Activated CD8-positive, alpha-beta memory T cell treated with anti-CD3 and anti-CD28 coated beads for 36 hours (primary cell): ENCODE measurements around the gene CNP. TPM values are rescaled to one million over a fixed set of nuclear protein-coding genes. Genes with fewer than 3 reads are reported as not detected.
"Not testable (repeated sequence)": the region's sequence is repeated elsewhere in the genome, so short reads cannot be mapped to it uniquely, and the experiment has no call there.

Experiments used
- CTCF ChIA-PET: fragments of 350-600 bp; sonication (Branson Sonifier 250); formaldehyde crosslinking; loops from one replicate; lab custom pipeline; 2021; ENCODE audit warnings: antibody characterized with exemption; lab: Charles Lee
- POLR2A ChIA-PET: fragments of 350-600 bp; sonication (Branson Sonifier 250); formaldehyde crosslinking; loops from one replicate; lab custom pipeline; 2021; ENCODE audit warnings: antibody characterized with exemption; lab: Charles Lee
- total RNA-seq, 2 experiments: library from RNA; stranded (reverse); gene quantifications; one replicate each; pipeline ENCODE4 v1.2.3, GENCODE V29; 2021

The CNP gene
- total RNA-seq, 2 experiments from 2014 or later, result 66.8 to 67.6 TPM

- CTCF ChIA-PET, POLR2A ChIA-PET: not testable (repeated sequence)
Observed at GRCh38 chr17:42013740-42014139, 47.1 kb downstream of the CNP start.

DNA sequence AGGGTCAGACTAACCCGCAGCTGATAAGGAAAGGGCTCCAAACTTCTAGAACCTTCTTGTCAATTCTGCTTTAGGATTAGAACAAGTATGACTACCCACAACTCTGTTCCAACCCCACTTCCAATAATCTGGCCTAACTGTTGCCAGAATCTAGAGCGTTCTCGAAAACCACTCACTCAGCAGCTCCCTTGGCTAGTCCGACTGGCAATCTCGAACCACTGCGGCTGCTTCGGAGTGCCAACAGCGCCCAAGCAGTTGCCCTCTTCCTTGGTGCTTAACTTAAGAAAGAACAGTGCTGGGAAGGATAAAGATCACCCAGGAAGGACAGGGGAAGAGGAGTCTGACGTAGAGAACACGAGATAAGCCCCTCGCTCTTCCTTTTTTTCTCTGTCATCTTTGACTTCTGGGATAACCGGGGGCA lies 49.8 kb downstream of the CNP start:
- ChIA-PET CTCF (interaction anchor here (0.6 to 2.3 kb wide), 11 partner anchors 9 to 232 kb away, joined by 3 to 12 read pairs (median 3); partner anchors contain the start of genes ACLY, CNP and DHX58), POLR2A (interaction anchor here (0.9 to 2.1 kb wide), 5 partner anchors 10 to 92 kb away, joined by 3 to 12 read pairs (median 7); partner anchors contain the start of gene CNP)

GRCh38 chr17:42016941-42017865 lies 50.6 kb downstream of the CNP start, which contains the start of gene DNAJC7:
DNAJC7 (minus strand) TSS chr17:42017439; CDS start chr17:42017416, 23 bp downstream.
- POLR2A ChIA-PET, result interaction anchor here (0.6 to 2.1 kb wide), 10 partner anchors 9 to 1877 kb away, joined by 3 to 12 read pairs (median 4); partner anchors contain the start of genes CASC3, CNP and DHX58
- CTCF ChIA-PET, result interaction anchor here (0.6 to 5.5 kb wide), 7 partner anchors 53 to 349 kb away, joined by 3 to 29 read pairs (median 6); partner anchors contain the start of gene DHX58

DNA sequence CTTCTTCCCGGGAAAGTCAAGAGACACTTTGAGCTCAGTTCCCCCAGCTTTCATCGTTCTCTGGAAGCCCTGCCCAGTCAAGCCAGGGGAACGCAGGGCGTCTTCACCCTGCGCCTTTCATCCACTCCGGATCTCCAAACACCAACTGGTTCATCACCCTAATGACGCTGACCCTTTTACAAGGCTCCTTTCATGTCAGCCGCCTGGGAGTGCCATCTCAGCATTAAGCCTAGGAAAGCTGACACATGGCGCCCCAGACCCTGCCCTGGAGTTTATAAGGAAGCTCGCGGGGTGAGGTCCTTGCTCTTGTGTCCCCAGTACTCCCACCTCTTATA lies 51.2 kb downstream of the CNP start:
- ChIA-PET POLR2A (interaction anchor here (0.6 to 2.1 kb wide), 7 partner anchors 32 to 1877 kb away, joined by 3 to 12 read pairs (median 4); partner anchors contain the start of genes CASC3, CNP and DHX58), CTCF (interaction anchor here (0.9 to 5.5 kb wide), 8 partner anchors 9 to 164 kb away, joined by 3 to 29 read pairs (median 6); partner anchors contain the start of gene DHX58)

GRCh38 chr17:42018339-42018738 lies 51.7 kb downstream of the CNP start:
- ChIA-PET CTCF (interaction anchor here (0.9 to 5.5 kb wide), 8 partner anchors 9 to 164 kb away, joined by 3 to 29 read pairs (median 5); partner anchors contain the start of gene DHX58), POLR2A (interaction anchor here (1.0 to 2.1 kb wide), 3 partner anchors 51 to 102 kb away, joined by 4 to 12 read pairs (median 6); partner anchors contain the start of genes CNP and DHX58)

DNA sequence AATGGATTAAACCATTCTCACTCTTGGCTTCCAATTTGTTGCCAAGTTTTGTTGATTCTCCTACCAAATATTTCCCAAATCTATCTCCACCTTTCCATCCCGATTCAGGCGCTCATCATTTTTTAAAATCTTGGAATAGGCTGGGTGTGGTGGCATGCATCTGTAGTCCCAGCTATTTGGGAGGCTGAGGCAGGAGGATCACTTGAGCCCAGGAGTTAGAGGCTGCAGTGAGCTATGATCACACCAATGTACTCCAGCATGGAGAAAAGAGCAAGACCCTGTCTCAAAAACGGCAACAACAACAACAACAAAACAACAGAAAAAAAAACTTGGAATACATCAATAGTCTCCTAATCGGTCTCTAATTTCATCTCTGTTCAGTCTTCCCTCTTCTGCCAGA lies 52.4 kb downstream of the CNP start:
- ChIA-PET POLR2A (no interaction called here), CTCF (interaction anchor here (0.9 to 5.5 kb wide), 9 partner anchors 8 to 165 kb away, joined by 3 to 29 read pairs (median 4); partner anchors contain the start of gene DHX58)

- POLR2A ChIA-PET, result interaction anchor here (1.0 kb wide), 2 partner anchors 94 to 101 kb away, joined by 3 to 5 read pairs; no protein-coding TSS in a partner anchor
- CTCF ChIA-PET, result interaction anchor here (0.6 to 5.5 kb wide), 15 partner anchors 11 to 164 kb away, joined by 3 to 29 read pairs (median 4); partner anchors contain the start of genes DHX58, KAT2A and ZNF385C
Observed at GRCh38 chr17:42019509-42020404, 53.2 kb downstream of the CNP start, which contains the start of gene NKIRAS2. NKIRAS2 (plus strand) TSS chr17:42020090; CDS start chr17:42021578, 1,488 bp downstream.

GRCh38 chr17:42020845-42021244 lies 54.2 kb downstream of the CNP start:
- POLR2A ChIA-PET, result interaction anchor here (1.0 to 1.2 kb wide), 2 partner anchors 55 to 93 kb away, joined by 4 to 5 read pairs; no protein-coding TSS in a partner anchor
- CTCF ChIA-PET, result interaction anchor here (1.2 to 5.5 kb wide), 10 partner anchors 10 to 163 kb away, joined by 3 to 29 read pairs (median 5); partner anchors contain the start of genes DHX58 and KAT2A

DNA sequence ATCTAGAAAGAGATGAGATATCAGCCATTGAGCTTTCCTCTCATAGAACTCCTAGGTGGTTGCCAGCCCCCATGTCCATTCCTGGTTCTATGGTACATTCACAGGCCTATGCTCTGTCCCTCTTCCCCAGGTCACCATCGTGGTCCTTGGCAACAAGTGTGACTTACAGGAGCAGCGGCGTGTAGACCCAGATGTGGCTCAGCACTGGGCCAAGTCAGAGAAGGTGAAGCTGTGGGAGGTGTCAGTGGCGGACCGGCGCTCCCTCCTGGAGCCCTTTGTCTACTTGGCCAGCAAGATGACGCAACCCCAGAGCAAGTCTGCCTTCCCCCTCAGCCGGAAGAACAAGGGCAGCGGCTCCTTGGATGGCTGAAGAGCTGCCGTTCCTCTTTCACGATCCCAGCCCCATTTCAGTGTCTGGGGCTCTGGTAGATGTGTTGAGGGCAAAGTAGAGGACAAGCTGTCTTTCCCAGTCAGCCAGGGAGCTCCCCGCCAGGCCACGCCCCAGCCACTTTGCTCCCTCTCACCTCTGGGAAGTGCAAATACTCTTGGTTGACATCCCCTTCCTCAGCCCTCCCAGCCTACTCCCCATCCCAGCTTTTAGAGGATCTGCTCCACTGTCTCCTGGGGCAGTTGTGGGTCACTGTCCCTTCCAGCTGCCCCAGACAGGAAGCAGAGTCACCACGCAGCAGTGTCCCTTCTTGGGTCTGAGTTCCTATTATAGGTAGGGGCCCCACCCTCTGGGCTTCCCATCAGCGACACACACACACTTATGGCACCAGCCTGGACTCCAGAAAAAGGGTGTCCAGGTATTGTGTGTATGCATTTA lies 57.1 kb downstream of the CNP start:
- ChIA-PET POLR2A (no interaction called here), CTCF (interaction anchor here (0.7 to 2.9 kb wide), 10 partner anchors 11 to 1339 kb away, joined by 3 to 10 read pairs (median 4); partner anchors contain the start of gene DHX58)

- POLR2A ChIA-PET, result no interaction called here
- CTCF ChIA-PET, result interaction anchor here (0.7 to 2.9 kb wide), 15 partner anchors 9 to 96 kb away, joined by 3 to 15 read pairs (median 4); partner anchors contain the start of genes DHX58 and KAT2A
Observed at GRCh38 chr17:42025191-42025579, 58.6 kb downstream of the CNP start.

DNA sequence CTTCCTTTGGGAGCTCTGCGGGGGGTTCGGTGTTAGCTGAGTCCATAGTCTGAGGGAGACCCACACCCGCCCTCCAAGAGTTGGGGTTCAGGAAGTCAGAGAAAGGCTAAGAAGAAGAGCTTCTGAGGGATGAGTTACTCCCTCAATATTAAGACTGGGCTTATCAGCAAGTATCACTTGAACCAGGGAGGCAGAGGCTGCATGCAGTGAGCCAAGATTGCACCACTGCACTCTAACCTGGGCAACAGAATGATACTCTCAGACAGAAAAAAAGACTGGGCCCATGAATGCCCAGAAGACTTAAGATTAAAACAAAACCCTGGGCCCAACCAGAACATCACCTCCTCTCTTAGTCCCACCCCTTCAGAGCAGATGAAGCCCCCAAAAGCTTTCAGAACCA lies 59.3 kb downstream of the CNP start:
- CTCF ChIA-PET, result interaction anchor here (1.0 to 2.9 kb wide), 9 partner anchors 8 to 92 kb away, joined by 3 to 15 read pairs (median 4); no protein-coding TSS in a partner anchor
- POLR2A ChIA-PET, result interaction anchor here (2.0 kb wide), 1 partner anchor 9 kb away, joined by 8 read pairs; the partner anchor contains the start of gene DNAJC7

DNA sequence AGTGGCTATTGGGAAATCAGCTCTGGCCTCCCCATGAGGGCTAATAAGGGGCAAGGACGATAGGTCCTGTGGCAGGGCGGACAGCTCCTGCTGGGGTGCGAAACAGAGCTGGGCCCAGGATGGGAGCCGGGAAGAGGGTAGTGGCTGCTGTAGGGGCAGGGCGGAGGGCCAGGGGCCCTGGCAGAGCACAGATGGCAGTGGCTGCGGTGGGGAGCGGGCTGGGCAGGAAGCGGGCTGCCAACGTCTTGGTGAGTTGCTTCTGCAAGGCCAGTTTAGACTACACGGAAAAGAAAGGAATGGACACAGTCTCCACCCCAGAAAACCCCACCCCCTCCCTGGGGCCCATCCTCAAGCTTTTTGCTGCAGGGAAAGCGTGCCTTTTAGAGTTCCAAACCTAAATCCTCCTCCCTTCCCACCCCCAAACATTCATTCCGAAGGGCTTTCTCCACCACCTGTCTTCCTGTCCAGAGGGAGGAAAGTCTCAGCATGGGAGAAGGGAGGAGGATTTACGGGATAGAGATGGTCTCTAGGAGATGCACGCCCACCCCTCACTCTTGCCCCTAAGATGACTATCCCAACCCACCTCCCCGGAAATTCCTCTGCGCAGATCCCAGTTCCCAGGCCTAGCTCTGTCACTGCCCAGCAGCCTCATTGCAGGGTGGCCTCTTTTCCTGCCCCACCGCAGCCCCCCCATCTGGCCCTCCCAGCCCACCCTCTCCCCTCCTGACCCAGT lies 60.4 kb downstream of the CNP start:
- ChIA-PET POLR2A (interaction anchor here (0.5 to 2.0 kb wide), 2 partner anchors 11 to 249 kb away, joined by 8 read pairs; partner anchors contain the start of gene DNAJC7), CTCF (interaction anchor here (0.7 to 2.9 kb wide), 6 partner anchors 9 to 91 kb away, joined by 3 to 15 read pairs (median 3); no protein-coding TSS in a partner anchor)
